ENCODE results near the gene POLE.

POLE gene

DNA sequence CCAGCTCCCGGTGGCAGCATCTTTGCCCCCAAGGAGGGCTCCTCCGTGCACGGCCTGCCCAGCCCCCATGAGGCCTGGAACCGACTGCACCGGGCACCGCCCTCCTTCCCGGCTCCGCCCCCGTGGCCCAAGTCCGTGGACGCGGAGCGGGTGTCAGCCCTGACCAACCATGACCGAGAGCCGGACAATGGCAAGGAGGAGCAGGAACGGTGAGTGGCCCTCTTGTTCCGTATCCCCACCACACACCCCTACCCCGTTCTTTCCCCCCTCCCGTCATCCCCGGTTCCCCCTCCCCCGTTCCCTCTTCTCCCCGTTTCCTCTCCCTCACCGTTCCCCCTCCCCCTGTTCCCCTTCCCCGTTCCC lies 105.1 kb downstream of the POLE start:
- H3K9me3 ChIP-seq (ENCODE audit: low read length), result no peaks in the 10 kb centered on the region
- no peak overlapping the region for H3K4me3 ChIP-seq (ENCODE audit: low read depth in 1 of 2, low read length in 2 of 2)
- no peak overlapping the region for H3K9ac ChIP-seq (ENCODE audit: low read length)
- H3K27me3 ChIP-seq (ENCODE audit: control insufficient read depth in 1 of 2, insufficient read depth in 2 of 2, low read length in 2 of 2), result no peaks in the 10 kb centered on the region
- H3K27ac ChIP-seq (ENCODE audit: low read depth, low read length), result no peak overlapping the region
- no peaks in the 10 kb centered on the region for H3K4me1 ChIP-seq (ENCODE audit: insufficient read depth, low read length)
- peaks cover 13% of the 10 kb centered on the region for H3K36me3 ChIP-seq (ENCODE audit: insufficient read depth, low read length)

DNA sequence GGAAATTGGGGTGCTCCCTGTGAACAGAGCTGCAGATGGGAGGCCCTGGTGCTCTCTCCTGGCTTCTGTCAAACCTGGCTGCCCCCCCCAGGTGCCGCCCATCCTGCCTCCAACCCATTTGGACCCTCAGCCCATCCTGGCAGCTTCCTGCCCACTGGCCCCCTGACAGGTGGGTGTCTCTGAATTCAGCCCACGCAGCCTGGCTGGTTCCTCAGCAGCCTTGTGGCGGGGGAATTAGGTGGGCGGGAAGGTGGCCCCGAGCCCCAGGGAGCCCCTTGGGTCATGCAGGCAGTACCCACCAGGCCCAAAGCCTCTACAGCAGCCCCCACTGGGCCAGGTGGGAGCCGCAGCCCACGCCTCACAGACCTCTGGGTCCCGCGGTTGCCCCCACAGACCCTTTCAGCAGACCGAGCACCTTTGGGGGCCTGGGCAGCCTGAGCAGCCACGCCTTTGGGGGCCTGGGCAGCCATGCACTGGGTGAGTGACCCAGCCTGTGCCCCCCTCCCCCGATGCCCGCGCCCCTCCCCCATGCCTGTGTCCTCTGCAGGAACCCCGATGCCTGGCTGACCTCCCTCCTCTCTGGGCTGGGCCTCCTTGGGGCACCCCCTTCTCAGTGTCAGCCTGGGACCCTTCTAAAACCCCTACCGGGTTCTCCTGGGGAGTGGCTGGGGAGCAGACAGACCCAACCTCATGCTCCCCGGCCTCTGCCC lies 105.6 kb downstream of the POLE start:
- H3K9ac ChIP-seq (ENCODE audit: low read length), result no peak overlapping the region
- no peaks in the 10 kb centered on the region for H3K4me1 ChIP-seq (ENCODE audit: insufficient read depth, low read length)
- H3K27me3 ChIP-seq (ENCODE audit: control insufficient read depth in 1 of 2, insufficient read depth in 2 of 2, low read length in 2 of 2), result no peaks in the 10 kb centered on the region
- no peaks in the 10 kb centered on the region for H3K9me3 ChIP-seq (ENCODE audit: low read length)
- H3K4me3 ChIP-seq (ENCODE audit: low read depth in 1 of 2, low read length in 2 of 2), result no peak overlapping the region
- H3K27ac ChIP-seq (ENCODE audit: low read depth, low read length), result no peak overlapping the region
- peaks cover 13% of the 10 kb centered on the region for H3K36me3 ChIP-seq (ENCODE audit: insufficient read depth, low read length)

DNA sequence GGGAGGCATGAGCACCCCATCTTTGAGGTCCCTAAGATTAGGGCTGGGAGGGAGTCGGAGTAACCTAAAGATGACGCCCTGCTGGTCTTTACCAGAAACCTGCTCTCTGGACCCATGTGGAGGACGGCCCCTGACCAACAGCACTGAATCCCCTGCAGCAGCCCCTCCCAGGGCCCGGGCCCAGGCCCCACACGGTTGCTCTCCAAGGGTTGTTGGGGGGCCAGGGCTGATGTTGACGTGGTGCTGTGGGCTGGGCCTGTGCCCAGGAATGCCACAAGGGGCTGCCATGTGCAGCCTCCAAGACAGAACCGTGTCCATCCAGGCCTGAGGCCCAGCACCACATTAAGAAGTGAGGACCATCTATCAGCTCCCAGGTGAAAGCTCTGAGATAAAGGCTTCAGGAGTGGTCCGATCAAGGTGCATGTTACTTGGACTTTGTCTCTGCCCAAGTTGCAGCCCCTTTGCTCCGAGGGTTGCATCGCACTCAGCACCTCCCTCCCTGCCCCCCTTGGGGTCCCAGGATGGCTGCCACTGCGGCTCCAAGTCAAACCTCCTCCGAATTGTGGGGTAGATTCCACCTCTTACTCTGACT lies 106.3 kb downstream of the POLE start:
- Histone ChIP-seq H3K36me3 (ENCODE audit: insufficient read depth, low read length) (peaks cover 13% of the 10 kb centered on the region), H3K9ac (ENCODE audit: low read length) (no peak overlapping the region), H3K4me3 (ENCODE audit: low read depth in 1 of 2, low read length in 2 of 2) (no peak overlapping the region), H3K4me1 (ENCODE audit: insufficient read depth, low read length) (no peaks in the 10 kb centered on the region), H3K9me3 (ENCODE audit: low read length) (no peaks in the 10 kb centered on the region), H3K27me3 (ENCODE audit: control insufficient read depth in 1 of 2, insufficient read depth in 2 of 2, low read length in 2 of 2) (no peaks in the 10 kb centered on the region), H3K27ac (ENCODE audit: low read depth, low read length) (no peak overlapping the region)

- no peaks in the 10 kb centered on the region for H3K9me3 ChIP-seq (ENCODE audit: low read length)
- H3K27ac ChIP-seq (ENCODE audit: low read depth, low read length), result no peak overlapping the region
- no peaks in the 10 kb centered on the region for H3K27me3 ChIP-seq (ENCODE audit: control insufficient read depth in 1 of 2, insufficient read depth in 2 of 2, low read length in 2 of 2)
- H3K4me3 ChIP-seq (ENCODE audit: low read depth in 1 of 2, low read length in 2 of 2), result no peak overlapping the region
- no peaks in the 10 kb centered on the region for H3K4me1 ChIP-seq (ENCODE audit: insufficient read depth, low read length)
- peaks cover 13% of the 10 kb centered on the region for H3K36me3 ChIP-seq (ENCODE audit: insufficient read depth, low read length)
- no peak overlapping the region for H3K9ac ChIP-seq (ENCODE audit: low read length)
These were observed 107.4 kb downstream of the POLE start for GRCh38 chr12:132579744-132580143.

- Histone ChIP-seq H3K27me3 (ENCODE audit: control insufficient read depth in 1 of 2, insufficient read depth in 2 of 2, low read length in 2 of 2) (no peaks in the 10 kb centered on the region), H3K9ac (ENCODE audit: low read length) (no peak overlapping the region), H3K36me3 (ENCODE audit: insufficient read depth, low read length) (peaks cover 13% of the 10 kb centered on the region), H3K9me3 (ENCODE audit: low read length) (no peaks in the 10 kb centered on the region), H3K4me3 (ENCODE audit: low read depth in 1 of 2, low read length in 2 of 2) (no peak overlapping the region), H3K27ac (ENCODE audit: low read depth, low read length) (no peak overlapping the region), H3K4me1 (ENCODE audit: insufficient read depth, low read length) (no peaks in the 10 kb centered on the region)
These were observed 108.3 kb downstream of the POLE start for GRCh38 chr12:132578826-132579225.

DNA sequence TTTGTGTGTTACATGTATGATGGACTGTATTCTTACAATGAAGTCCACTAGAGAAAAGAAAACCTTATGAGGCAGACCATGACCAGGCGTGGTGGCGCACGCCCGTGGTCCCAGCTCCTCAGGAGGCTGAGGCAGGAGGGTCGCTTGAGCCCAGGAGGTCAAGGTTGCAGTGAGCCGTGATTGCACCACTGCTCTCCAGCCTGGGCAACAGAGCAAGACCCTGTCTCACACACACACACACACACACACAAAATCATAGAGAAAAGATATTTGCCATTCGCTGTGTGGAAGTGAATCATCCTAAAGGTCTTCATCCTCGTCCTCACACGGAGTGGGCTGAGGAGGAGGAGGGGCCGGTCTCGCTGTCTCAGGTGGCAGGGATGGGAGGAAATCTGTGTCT lies 109.0 kb downstream of the POLE start:
- Histone ChIP-seq H3K36me3 (ENCODE audit: insufficient read depth, low read length) (peaks cover 13% of the 10 kb centered on the region), H3K27me3 (ENCODE audit: control insufficient read depth in 1 of 2, insufficient read depth in 2 of 2, low read length in 2 of 2) (no peaks in the 10 kb centered on the region), H3K4me1 (ENCODE audit: insufficient read depth, low read length) (no peaks in the 10 kb centered on the region), H3K9me3 (ENCODE audit: low read length) (no peaks in the 10 kb centered on the region), H3K4me3 (ENCODE audit: low read depth in 1 of 2, low read length in 2 of 2) (no peak overlapping the region), H3K27ac (ENCODE audit: low read depth, low read length) (no peak overlapping the region), H3K9ac (ENCODE audit: low read length) (no peak overlapping the region)

DNA sequence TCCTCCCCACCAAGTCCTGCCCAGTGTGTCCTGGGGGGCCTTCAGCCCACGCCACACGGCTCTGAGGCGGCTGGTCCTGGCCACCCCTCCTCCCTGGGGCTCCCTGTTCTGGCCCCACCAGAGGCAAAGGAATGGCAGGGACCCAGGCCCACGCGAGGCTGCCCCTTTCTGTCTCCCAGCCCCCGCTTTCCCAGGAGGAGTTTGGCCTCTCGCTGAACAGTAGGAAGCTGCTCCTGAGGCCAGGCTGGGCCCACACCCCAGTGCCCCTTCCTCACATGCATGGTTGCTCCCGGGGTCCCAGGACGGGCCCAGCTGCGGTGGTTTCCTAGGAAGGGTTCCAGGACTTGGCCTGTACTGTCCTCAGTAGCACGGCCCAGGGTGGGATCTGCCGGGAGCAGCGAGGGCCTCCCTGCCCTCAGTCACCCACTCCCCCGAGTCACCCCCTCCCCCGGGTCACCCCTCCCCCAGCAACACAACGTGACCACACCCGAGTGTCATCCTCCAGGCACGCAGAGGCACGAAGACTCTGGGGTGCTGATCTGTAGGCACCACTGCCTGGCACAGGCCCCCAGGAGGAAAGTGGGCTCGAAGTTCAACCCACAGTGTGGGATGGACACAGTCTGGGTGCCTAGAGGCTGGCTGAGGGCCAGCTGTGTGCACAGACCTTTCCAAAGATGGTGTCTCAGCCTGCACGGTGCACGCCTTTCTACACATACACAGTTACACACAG lies 109.8 kb downstream of the POLE start:
- Histone ChIP-seq H3K27me3 (ENCODE audit: control insufficient read depth in 1 of 2, insufficient read depth in 2 of 2, low read length in 2 of 2) (no peaks in the 10 kb centered on the region), H3K9ac (ENCODE audit: low read length) (no peak overlapping the region), H3K4me3 (ENCODE audit: low read depth in 1 of 2, low read length in 2 of 2) (no peak overlapping the region), H3K36me3 (ENCODE audit: insufficient read depth, low read length) (peaks cover 13% of the 10 kb centered on the region), H3K9me3 (ENCODE audit: low read length) (no peaks in the 10 kb centered on the region), H3K27ac (ENCODE audit: low read depth, low read length) (no peak overlapping the region), H3K4me1 (ENCODE audit: insufficient read depth, low read length) (no peaks in the 10 kb centered on the region)

DNA sequence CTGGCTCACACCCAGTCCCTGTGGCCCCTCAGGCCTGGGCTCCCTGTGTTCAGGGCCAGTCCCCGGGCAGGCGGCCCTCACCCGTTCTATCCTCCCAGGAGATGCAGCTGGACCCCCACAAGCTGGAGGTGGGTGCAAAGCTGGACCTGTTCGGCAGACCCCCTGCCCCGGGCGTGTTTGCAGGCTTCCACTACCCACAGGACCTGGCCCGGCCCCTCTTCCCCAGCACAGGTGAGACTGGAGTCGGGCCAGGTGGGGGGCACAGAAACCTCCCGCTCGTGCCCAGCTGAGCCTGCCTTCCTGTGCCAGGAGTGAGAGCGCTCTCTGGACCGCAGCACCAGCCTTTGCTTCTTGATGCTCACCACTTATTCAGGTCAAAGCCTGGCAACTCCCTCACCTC lies 110.4 kb downstream of the POLE start:
- Histone ChIP-seq H3K4me3 (ENCODE audit: low read depth in 1 of 2, low read length in 2 of 2) (no peak overlapping the region), H3K4me1 (ENCODE audit: insufficient read depth, low read length) (no peaks in the 10 kb centered on the region), H3K27me3 (ENCODE audit: control insufficient read depth in 1 of 2, insufficient read depth in 2 of 2, low read length in 2 of 2) (no peaks in the 10 kb centered on the region), H3K36me3 (ENCODE audit: insufficient read depth, low read length) (peaks cover 13% of the 10 kb centered on the region), H3K9me3 (ENCODE audit: low read length) (no peaks in the 10 kb centered on the region), H3K9ac (ENCODE audit: low read length) (no peak overlapping the region), H3K27ac (ENCODE audit: low read depth, low read length) (no peak overlapping the region)

DNA sequence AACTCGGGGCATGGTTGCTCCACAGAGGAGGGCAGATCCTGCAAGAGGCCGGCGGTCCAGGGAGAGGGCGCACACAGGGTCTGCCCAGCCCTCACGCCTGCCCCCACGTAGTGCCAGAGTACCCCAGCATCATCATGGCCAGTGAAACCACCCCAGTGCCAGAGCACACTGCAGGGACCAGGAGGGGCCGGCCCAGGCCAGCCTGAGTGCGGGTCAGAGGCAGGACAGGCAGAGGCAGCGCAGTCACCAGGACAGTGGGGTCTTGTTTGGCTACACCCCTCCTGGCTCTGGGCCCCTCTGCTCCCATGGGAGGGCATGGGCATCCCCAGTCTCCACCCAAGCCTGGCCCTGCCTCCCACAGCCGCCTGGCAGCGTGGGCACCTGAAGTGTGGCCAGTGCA lies 111.5 kb downstream of the POLE start:
- Histone ChIP-seq H3K36me3 (ENCODE audit: insufficient read depth, low read length) (peaks cover 13% of the 10 kb centered on the region), H3K9me3 (ENCODE audit: low read length) (no peaks in the 10 kb centered on the region), H3K9ac (ENCODE audit: low read length) (no peak overlapping the region), H3K4me1 (ENCODE audit: insufficient read depth, low read length) (no peaks in the 10 kb centered on the region), H3K27ac (ENCODE audit: low read depth, low read length) (no peak overlapping the region), H3K4me3 (ENCODE audit: low read depth in 1 of 2, low read length in 2 of 2) (no peak overlapping the region), H3K27me3 (ENCODE audit: control insufficient read depth in 1 of 2, insufficient read depth in 2 of 2, low read length in 2 of 2) (no peaks in the 10 kb centered on the region)

DNA sequence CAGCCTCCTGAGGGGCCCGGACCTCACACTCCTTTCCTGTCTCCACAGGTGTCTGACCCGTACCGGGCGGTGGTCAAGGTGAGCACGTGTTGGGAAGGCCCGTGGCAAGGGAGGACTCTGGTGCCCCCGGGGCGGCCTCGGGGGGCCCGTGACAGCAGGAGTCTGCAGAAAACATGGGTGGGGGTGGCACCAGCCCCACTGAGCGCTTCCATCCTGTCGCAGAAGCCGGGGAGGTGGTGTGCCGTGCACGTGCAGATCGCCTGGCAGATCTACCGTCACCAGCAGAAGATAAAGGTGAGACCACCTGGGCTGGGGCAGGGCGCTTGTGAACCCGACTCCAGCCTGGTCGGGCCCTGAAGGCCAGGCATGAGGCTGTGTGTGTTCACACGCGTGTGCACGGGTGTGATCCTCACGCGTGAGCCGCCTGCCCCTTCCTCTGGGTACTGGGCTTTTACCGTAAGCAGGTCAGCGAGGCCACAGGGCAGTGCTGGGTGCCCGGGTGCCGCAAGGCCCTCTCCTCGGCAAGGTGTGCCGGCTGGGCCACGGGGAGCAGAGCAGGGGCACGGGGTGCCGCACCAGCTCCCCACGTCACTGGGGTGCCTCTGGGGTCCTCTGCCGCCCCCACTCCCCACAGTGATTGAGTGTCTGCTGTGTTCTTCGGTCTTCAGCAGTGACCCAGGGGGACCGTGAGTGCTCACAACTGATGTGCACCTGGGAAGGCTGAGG lies 112.7 kb downstream of the POLE start:
- Histone ChIP-seq H3K9ac (ENCODE audit: low read length) (no peak overlapping the region), H3K4me1 (ENCODE audit: insufficient read depth, low read length) (no peaks in the 10 kb centered on the region), H3K36me3 (ENCODE audit: insufficient read depth, low read length) (peaks cover 12% of the 10 kb centered on the region)

More for the DNA sequence above, 112.7 kb downstream of the POLE start:
- no peaks in the 10 kb centered on the region for H3K27me3 ChIP-seq (ENCODE audit: control insufficient read depth in 1 of 2, insufficient read depth in 2 of 2, low read length in 2 of 2)
- H3K27ac ChIP-seq (ENCODE audit: low read depth, low read length), result no peak overlapping the region
- no peak overlapping the region for H3K4me3 ChIP-seq (ENCODE audit: low read depth in 1 of 2, low read length in 2 of 2)
- H3K9me3 ChIP-seq (ENCODE audit: low read length), result no peaks in the 10 kb centered on the region

Data from muscle layer of colon (tissue), 2 donors.